OCI-M2 (cell line): ENCODE measurements around the gene ARRB1.
"Not testable (repeated sequence)": the region's sequence is repeated elsewhere in the genome, so short reads cannot be mapped to it uniquely, and the experiment has no call there.

Source experiments
- DNase-seq: peaks from one replicate; lab custom pipeline; 2025; ENCODE audit not compliant: unreplicated experiment; lab: John Stamatoyannopoulos, UW

Gene ARRB1

GRCh38 chr11:75324189-75324588 is 27.3 kb downstream of the ARRB1 start:
- DNase-seq = no peak

GRCh38 chr11:75323609-75324008 is 27.9 kb downstream of the ARRB1 start:
- DNase-seq = no peak

GRCh38 chr11:75320643-75321042 is 30.8 kb downstream of the ARRB1 start:
- no peak for DNase-seq

GRCh38 chr11:75320046-75320618 is 31.3 kb downstream of the ARRB1 start:
- no peak for DNase-seq

GRCh38 chr11:75319035-75319877 is 32.2 kb downstream of the ARRB1 start:
- DNase-seq = no peak

GRCh38 chr11:75317446-75318122 is 33.9 kb downstream of the ARRB1 start:
- no peak for DNase-seq

GRCh38 chr11:75315439-75315805 is 36.0 kb downstream of the ARRB1 start:
- DNase-seq = no peak

GRCh38 chr11:75314771-75315438 is 36.6 kb downstream of the ARRB1 start:
- DNase-seq = no peak

GRCh38 chr11:75313513-75314272 is 37.8 kb downstream of the ARRB1 start:
- DNase-seq = no peak

- no peak for DNase-seq
Observed at GRCh38 chr11:75312346-75312745, 39.1 kb downstream of the ARRB1 start.

GRCh38 chr11:75311858-75312288 is 39.6 kb downstream of the ARRB1 start:
- no peak for DNase-seq

- DNase-seq = no peak
Observed at GRCh38 chr11:75308986-75309385, 42.5 kb downstream of the ARRB1 start.

GRCh38 chr11:75308116-75308515 is 43.3 kb downstream of the ARRB1 start:
- no peak for DNase-seq

GRCh38 chr11:75307058-75307457 is 44.4 kb downstream of the ARRB1 start:
- DNase-seq = no peak

GRCh38 chr11:75306529-75306928 is 44.9 kb downstream of the ARRB1 start:
- no peak for DNase-seq

GRCh38 chr11:75305993-75306392 is 45.5 kb downstream of the ARRB1 start:
- DNase-seq = no peak

- DNase-seq = no peak
Observed at GRCh38 chr11:75305452-75305851, 46.0 kb downstream of the ARRB1 start.

- DNase-seq = not testable (repeated sequence)
Observed at GRCh38 chr11:75304941-75305340, 46.5 kb downstream of the ARRB1 start.

GRCh38 chr11:75303544-75304224 is 47.8 kb downstream of the ARRB1 start:
- no peak for DNase-seq

GRCh38 chr11:75302371-75302770 is 49.1 kb downstream of the ARRB1 start:
- DNase-seq = no peak
